GM12891 (cell line): ENCODE results near the gene NET1.

Source experiments
- PAX5 ChIP-seq: IDR thresholded peaks from 2 replicates; pipeline ENCODE4 v1.6.1; 2011; ENCODE audit warnings: low read length, moderate library complexity, mild to moderate bottlenecking; ENCODE audit not compliant: insufficient read depth, severe bottlenecking
- POLR2A ChIP-seq: IDR thresholded peaks from 2 replicates; pipeline ENCODE4 v1.6.1; 2011; ENCODE audit warnings: low read depth, low read length, control low read depth
- POLR2AphosphoS5 ChIP-seq: IDR thresholded peaks from 2 replicates; pipeline ENCODE4 v1.6.1; 2011; ENCODE audit warnings: low read depth, low read length, control low read depth
- SPI1 ChIP-seq: IDR thresholded peaks from 2 replicates; pipeline ENCODE4 v1.6.1; 2011; ENCODE audit warnings: low read depth, low read length, control low read depth
- TAF1 ChIP-seq: IDR thresholded peaks from 2 replicates; pipeline ENCODE4 v1.6.1; 2011; ENCODE audit warnings: low read depth, low read length, control low read depth

- TF ChIP-seq POLR2AphosphoS5 (no peak), POLR2A (no peak), TAF1 (no peak), SPI1 (no peak), PAX5 (no peak)
Observed at GRCh38 chr10:5470062-5470751, 57.9 kb downstream of the NET1 start.
